GM12878 (cell line): ENCODE measurements around the gene ABCF3. TPM values are rescaled to one million over a fixed set of nuclear protein-coding genes. Genes with fewer than 3 reads are reported as not detected.

Experiments used
- ATAC-seq: fragments of 200-7000 bp; cut with Tn5 transposase; 3 replicates; pipeline ENCODE4 v1.9.1; 2020; ENCODE audit warnings: mild to moderate bottlenecking, moderate library complexity
- BruUV-seq: library from RNA; stranded (reverse); fragments of 400-500 nt; replicated peaks from 2 replicates; lab custom pipeline; 2021; lab: Mats Ljungman, UMichigan
- CTCF ChIA-PET: fragments of 300-600 bp; sonication (Branson Sonifier 250); formaldehyde crosslinking; extraction: SDS; loops from one replicate; lab custom pipeline; 2021; ENCODE audit warnings: inconsistent platforms; lab: Yijun Ruan, JAX
- POLR2A ChIA-PET: fragments of 350-600 bp; formaldehyde crosslinking; extraction: SDS; loops from one replicate; lab custom pipeline; 2021; ENCODE audit warnings: inconsistent platforms; lab: Charles Lee
- RAD21 ChIA-PET: fragments of 300-600 bp; sonication (Branson Sonifier 250); formaldehyde crosslinking; loops from one replicate; lab custom pipeline; 2023; ENCODE audit warnings: antibody characterized with exemption; ENCODE audit not compliant: unreplicated experiment; lab: Charles Lee
- SMC1A ChIA-PET: fragments of 300-600 bp; sonication (Branson Sonifier 250); formaldehyde crosslinking; loops from one replicate; lab custom pipeline; 2023; ENCODE audit not compliant: unreplicated experiment, uncharacterized antibody; lab: Charles Lee
- DNase-seq: peaks from one replicate; pipeline ENCODE4 v3.0.0-alpha.2; 2011; ENCODE audit warnings: low read depth, low spot score
- FAIRE-seq: peaks from 3 replicates; lab custom pipeline; 2011; peaks lifted over from hg19 to GRCh38; lab: Jason Lieb, UNC
- H2AFZ ChIP-seq: 2 replicates; pipeline ENCODE4 v1.6.0; 2011; ENCODE audit warnings: low read depth, low read length, control low read depth; ENCODE audit not compliant: control insufficient read depth
- H3K27ac ChIP-seq: 2 replicates; pipeline ENCODE4 v1.5.1; 2011; ENCODE audit warnings: control low read depth; ENCODE audit not compliant: control insufficient read depth, insufficient read depth
- H3K27me3 ChIP-seq, 2 experiments: replicated peaks in 1 of 2; 2 replicates each; pipeline versions ENCODE4 v1.6.0 to v1.6.1; 2011; ENCODE audit warnings: low read length in 1 of 2; ENCODE audit not compliant: control insufficient read depth in 2 of 2, insufficient read depth in 2 of 2
- H3K36me3 ChIP-seq, 2 experiments: 2 replicates each; pipeline ENCODE4 v1.5.1; 2011; ENCODE audit warnings: low read length in 1 of 2; ENCODE audit not compliant: control insufficient read depth in 2 of 2, insufficient read depth in 2 of 2
- H3K4me1 ChIP-seq: 2 replicates; pipeline ENCODE4 v1.6.1; 2011; ENCODE audit warnings: mild to moderate bottlenecking, low read length, moderate library complexity, mixed read lengths; ENCODE audit not compliant: control insufficient read depth, insufficient read depth
- H3K4me2 ChIP-seq: 2 replicates; pipeline ENCODE4 v1.6.0; 2011; ENCODE audit warnings: control low read depth; ENCODE audit not compliant: control insufficient read depth, insufficient read depth
- H3K4me3 ChIP-seq: fragments of 200-600 bp; sonication (generic); 2 replicates; pipeline ENCODE4 v1.5.1; 2016
- H3K79me2 ChIP-seq: 2 replicates; pipeline ENCODE4 v1.6.0; 2011; ENCODE audit warnings: low read length; ENCODE audit not compliant: control insufficient read depth, insufficient read depth
- H3K9ac ChIP-seq: 2 replicates; pipeline ENCODE4 v1.8.0; 2011; ENCODE audit warnings: low read length, control low read depth, mixed read lengths; ENCODE audit not compliant: control insufficient read depth, insufficient read depth
- H3K9me3 ChIP-seq: replicated peaks from 3 replicates; pipeline ENCODE4 v1.5.1; 2011; ENCODE audit warnings: mild to moderate bottlenecking, low read length; ENCODE audit not compliant: control insufficient read depth, insufficient read depth
- H4K20me1 ChIP-seq: 2 replicates; pipeline ENCODE4 v1.6.0; 2011; ENCODE audit not compliant: control insufficient read depth, insufficient read depth
- ATF3 ChIP-seq: IDR thresholded peaks from 2 replicates; pipeline ENCODE4 v1.6.1; 2011; ENCODE audit warnings: low read depth, mild to moderate bottlenecking, low read length, moderate library complexity, borderline replicate concordance; ENCODE audit errors: extremely low read depth
- BMI1 ChIP-seq: fragments of 450-650 bp; IDR thresholded peaks from 2 replicates; pipeline ENCODE4 v1.6.1; 2016; ENCODE audit warnings: mild to moderate bottlenecking, moderate library complexity, borderline replicate concordance
- EED ChIP-seq: sonication (generic); IDR thresholded peaks from 2 replicates; pipeline ENCODE4 v1.6.1; 2016; ENCODE audit warnings: antibody characterized with exemption, low read depth
- EGR1 ChIP-seq, 2 experiments: IDR thresholded peaks; 1 replicate in 1 of 2; 2 replicates in 1 of 2; pipeline ENCODE4 v1.6.1; 2011 to 2012; ENCODE audit warnings: low read depth in 2 of 2, low read length in 2 of 2, borderline replicate concordance in 1 of 2, mild to moderate bottlenecking in 1 of 2, moderate library complexity in 1 of 2
- IKZF2 ChIP-seq, 2 experiments: fragments of 450-650 bp; IDR thresholded peaks; 2 replicates each; pipeline ENCODE4 v1.6.1; 2017; ENCODE audit warnings: mild to moderate bottlenecking in 2 of 2, moderate library complexity in 2 of 2
- POLR2AphosphoS2 ChIP-seq: IDR thresholded peaks from 2 replicates; pipeline ENCODE4 v1.6.1; 2011; ENCODE audit warnings: low read depth, mild to moderate bottlenecking, low read length, improper control_type of control experiment, moderate library complexity
- PRDM15 ChIP-seq: fragments of 450-650 bp; formaldehyde crosslinking; IDR thresholded peaks from 2 replicates; pipeline ENCODE4 v1.4.0; 2020; ENCODE audit warnings: mild to moderate bottlenecking, moderate library complexity
- RBBP5 ChIP-seq: fragments of 200-600 bp; sonication (generic); conservative IDR thresholded peaks from 2 replicates; pipeline ENCODE4 v1.6.1; 2016
- TBL1XR1 ChIP-seq: IDR thresholded peaks from 2 replicates; pipeline ENCODE4 v1.6.1; 2012; ENCODE audit warnings: low read depth, low read length, improper control_type of control experiment
- YY1 ChIP-seq: IDR thresholded peaks from 2 replicates; pipeline ENCODE4 v1.6.1; 2011; ENCODE audit warnings: low read depth, mild to moderate bottlenecking, low read length
- ZNF274 ChIP-seq: IDR thresholded peaks from one replicate; pipeline ENCODE4 v1.8.0; 2011; ENCODE audit not compliant: insufficient read length, insufficient read depth
- ZNF622 ChIP-seq: fragments of 450-650 bp; IDR thresholded peaks from 2 replicates; pipeline ENCODE4 v1.6.1; 2017; ENCODE audit warnings: mild to moderate bottlenecking, inconsistent platforms
- WGBS: methylation state at CpG from one replicate; pipeline ENCODE4 v1.1.6; 2016; ENCODE audit warnings: low lambda C conversion rate; ENCODE audit not compliant: insufficient replicate concordance, insufficient coverage; ENCODE audit errors: missing lambda C conversion rate; 5-methylcytosine and 5-hydroxymethylcytosine counted together
- in situ Hi-C: fragments of 300-500 bp; cut with MboI; formaldehyde crosslinking; loops from 9 replicates; pipeline ENCODE4 v1.14.3; 2018; ENCODE audit warnings: mixed read lengths
- intact Hi-C: fragments of 100-400 bp; cut with micrococcal nuclease; formaldehyde crosslinking; loops from one replicate; pipeline ENCODE4 v1.14.2; 2022; ENCODE audit not compliant: unreplicated experiment
- polyA plus RNA-seq, 11 experiments: library from polyadenylated mRNA; depleted of rRNA in 4 of 11; unstranded in 6 of 11; stranded (reverse) in 5 of 11; fragments of >200 nt; fragmentation: Nextera tagmentation in 4 of 11; fragmentation: Illumina TruSeq in 1 of 11; extraction: Ambion mirVana in 4 of 11; extraction: Trizol in 1 of 11; gene quantifications; 1 replicate in 1 of 11; 2 replicates in 10 of 11; pipeline versions ENCODE4 v1.2.1 to v1.2.3, GENCODE V29; 2011 to 2016; ENCODE audit warnings: inconsistent platforms in 2 of 11, missing spikeins in 2 of 11, low read depth in 1 of 11
- total RNA-seq, 4 experiments: library from RNA; depleted of rRNA in 3 of 4; stranded (reverse); fragments of >200 nt in 3 of 4; fragmentation: Illumina TruSeq in 1 of 4; extraction: Trizol in 1 of 4; gene quantifications; 2 replicates each; pipeline versions ENCODE4 v1.2.1 to v1.2.3, GENCODE V29; 2013 to 2021
- TF ChIP-seq, protein P1 (sequence below): IDR thresholded peaks from 2 replicates; pipeline ENCODE4 v1.6.1; 2011; ENCODE audit warnings: low read depth, low read length, improper control_type of control experiment, borderline replicate concordance
- TF ChIP-seq, protein P2 (sequence below): fragments of 450-650 bp; conservative IDR thresholded peaks from 2 replicates; pipeline ENCODE4 v1.6.1; 2017; ENCODE audit warnings: mild to moderate bottlenecking, moderate library complexity

ABCF3 gene
- total and polyA plus RNA-seq, 10 of the 15 experiments (the other 5 are each of a cell fraction or from before 2014, with no cell fraction given): 6.1 to 71.3 (median 46.9) TPM

DNA sequence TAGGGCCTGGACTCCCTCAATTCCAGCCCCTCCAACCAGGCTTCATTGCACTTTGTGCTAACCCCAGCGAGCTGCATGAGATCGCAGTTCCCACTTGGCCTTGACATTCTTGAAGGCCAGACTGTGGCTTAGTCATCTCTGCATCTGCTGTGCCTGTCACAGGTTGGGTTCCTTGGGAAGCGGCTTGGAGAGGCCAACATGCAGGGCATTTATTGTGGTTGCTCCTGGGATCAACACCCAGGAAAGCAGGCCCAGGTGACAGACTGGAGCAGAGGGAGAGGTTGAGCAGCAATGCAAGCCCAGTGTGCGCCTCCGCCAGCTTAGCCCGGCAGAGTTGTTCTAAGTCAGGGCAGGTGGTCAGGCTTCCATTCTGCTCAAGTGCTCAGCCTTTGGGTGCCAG is 10.5 kb downstream of the ABCF3 start:
- FAIRE-seq (no peak), ATAC-seq (no peak), DNase-seq (no peak)
- no peak overlapping the region for H3K27ac ChIP-seq
- H3K9ac ChIP-seq: no peak overlapping the region
- no peak overlapping the region for H3K4me3 ChIP-seq
- H3K36me3 ChIP-seq: peaks cover 8 to 23% of the 10 kb centered on the region in 2 experiments; a peak in 3 of 4 replicates
- ChIA-PET RAD21 (interaction anchor here (0.6 kb wide), 1 partner anchor 301 kb away, joined by 4 read pairs; no protein-coding TSS in a partner anchor), SMC1A (no interaction called here), POLR2A (interaction anchor here (1.5 kb wide), 1 partner anchor 11 kb away, joined by 3 read pairs; the partner anchor contains the start of gene ABCF3), CTCF (interaction anchor here (0.9 kb wide), 1 partner anchor 31 kb away, joined by 4 read pairs; no protein-coding TSS in a partner anchor)
- intact Hi-C loops: no loop called here
- no TSS peak for BruUV-seq
- H3K27me3 ChIP-seq: no peaks in the 10 kb centered on the region
- TF ChIP-seq TBL1XR1 (no peak), RBBP5 (no peak), EED (no peak), BMI1 (no peak), PRDM15 (no peak), ZNF622 (no peak), IKZF2 (IDR thresholded peaks at IDR 0.05) (no peak), ZNF274 (no peak), YY1 (no peak), EGR1 (IDR thresholded peaks at IDR 0.05; ENCODE audit: borderline replicate concordance in 1 of 2, low read depth in 2 of 2, low read length in 2 of 2) (no peak), ATF3 (no peak), POLR2AphosphoS2 (no peak)
- TF ChIP-seq, protein P1, sequence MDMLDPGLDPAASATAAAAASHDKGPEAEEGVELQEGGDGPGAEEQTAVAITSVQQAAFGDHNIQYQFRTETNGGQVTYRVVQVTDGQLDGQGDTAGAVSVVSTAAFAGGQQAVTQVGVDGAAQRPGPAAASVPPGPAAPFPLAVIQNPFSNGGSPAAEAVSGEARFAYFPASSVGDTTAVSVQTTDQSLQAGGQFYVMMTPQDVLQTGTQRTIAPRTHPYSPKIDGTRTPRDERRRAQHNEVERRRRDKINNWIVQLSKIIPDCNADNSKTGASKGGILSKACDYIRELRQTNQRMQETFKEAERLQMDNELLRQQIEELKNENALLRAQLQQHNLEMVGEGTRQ: no peak
- TF ChIP-seq, protein P2, sequence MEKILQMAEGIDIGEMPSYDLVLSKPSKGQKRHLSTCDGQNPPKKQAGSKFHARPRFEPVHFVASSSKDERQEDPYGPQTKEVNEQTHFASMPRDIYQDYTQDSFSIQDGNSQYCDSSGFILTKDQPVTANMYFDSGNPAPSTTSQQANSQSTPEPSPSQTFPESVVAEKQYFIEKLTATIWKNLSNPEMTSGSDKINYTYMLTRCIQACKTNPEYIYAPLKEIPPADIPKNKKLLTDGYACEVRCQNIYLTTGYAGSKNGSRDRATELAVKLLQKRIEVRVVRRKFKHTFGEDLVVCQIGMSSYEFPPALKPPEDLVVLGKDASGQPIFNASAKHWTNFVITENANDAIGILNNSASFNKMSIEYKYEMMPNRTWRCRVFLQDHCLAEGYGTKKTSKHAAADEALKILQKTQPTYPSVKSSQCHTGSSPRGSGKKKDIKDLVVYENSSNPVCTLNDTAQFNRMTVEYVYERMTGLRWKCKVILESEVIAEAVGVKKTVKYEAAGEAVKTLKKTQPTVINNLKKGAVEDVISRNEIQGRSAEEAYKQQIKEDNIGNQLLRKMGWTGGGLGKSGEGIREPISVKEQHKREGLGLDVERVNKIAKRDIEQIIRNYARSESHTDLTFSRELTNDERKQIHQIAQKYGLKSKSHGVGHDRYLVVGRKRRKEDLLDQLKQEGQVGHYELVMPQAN: no peak
- in situ Hi-C loops: no loop called here
- whole genome bisulfite sequencing: 90% methylated on average over 6 of the region's 6 CpGs
- H3K4me2 ChIP-seq: no peak overlapping the region
- no peaks in the 10 kb centered on the region for H3K79me2 ChIP-seq
- H4K20me1 ChIP-seq: no peaks in the 10 kb centered on the region
- H2AFZ ChIP-seq: no peak overlapping the region
- no peaks in the 10 kb centered on the region for H3K4me1 ChIP-seq
- H3K9me3 ChIP-seq: no peaks in the 10 kb centered on the region
